ENCODE data around the gene GLI3.

DNA sequence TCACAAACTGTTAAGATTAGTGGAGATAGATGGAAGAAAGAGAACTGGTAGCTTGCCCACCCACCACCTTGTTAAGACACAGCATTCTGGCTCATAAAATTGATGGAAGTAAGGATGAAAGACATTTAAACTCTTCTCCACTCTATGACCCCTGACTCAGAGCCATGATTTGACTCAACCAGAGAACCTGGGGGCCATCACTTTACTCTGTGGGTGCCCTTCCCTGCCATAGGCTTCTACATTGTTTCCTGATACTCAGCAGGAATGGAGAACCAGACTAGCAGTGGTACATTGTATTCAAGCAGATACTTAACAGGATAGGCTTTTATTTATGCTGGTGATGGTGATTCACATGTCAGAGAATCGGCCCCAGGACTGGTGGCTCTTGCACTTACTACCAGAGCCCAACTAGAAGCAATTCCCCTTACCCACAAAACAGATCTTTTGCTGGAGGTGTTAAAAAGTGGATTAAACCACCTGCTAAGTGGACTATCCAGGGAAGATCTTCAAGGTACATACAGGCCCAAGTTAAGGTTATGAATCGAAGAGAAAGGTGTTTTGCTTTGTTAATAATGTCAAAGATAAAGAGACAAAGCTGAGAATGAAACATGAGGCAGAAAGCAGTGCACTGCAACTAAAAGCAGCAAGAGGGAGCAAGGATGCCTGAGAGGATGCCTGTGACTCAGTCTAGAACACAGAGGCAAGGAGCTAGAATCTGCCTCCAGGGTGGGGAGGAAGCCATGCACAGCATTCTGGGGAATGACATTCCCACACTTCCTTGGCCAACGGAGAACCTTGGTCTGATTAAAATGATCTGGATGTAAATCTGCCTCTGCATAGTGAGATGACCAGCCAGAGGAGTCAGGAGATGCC lies 36.0 kb upstream of the GLI3 start:
- TF ChIP-seq SUZ12 (IDR thresholded peaks at IDR 0.05) (no peak), ARNT (IDR thresholded peaks at IDR 0.05) (no peak), L3MBTL2 (conservative IDR thresholded peaks at IDR 0.05) (no peak), HDGF (IDR thresholded peaks at IDR 0.05; ENCODE audit: borderline replicate concordance) (no peak), CTBP1 (IDR thresholded peaks at IDR 0.05; ENCODE audit: borderline replicate concordance) (no peak), BHLHE40 (IDR thresholded peaks at IDR 0.05; ENCODE audit: borderline replicate concordance) (no peak), FOXA1 (IDR thresholded peaks at IDR 0.05) (no peak), ZNF384 (IDR thresholded peaks at IDR 0.05) (no peak), FOXM1 (IDR thresholded peaks at IDR 0.05; ENCODE audit: borderline replicate concordance) (no peak), SP1 (IDR thresholded peaks at IDR 0.05) (no peak), FOXK2 (IDR thresholded peaks at IDR 0.05) (no peak), LEF1 (IDR thresholded peaks at IDR 0.05; ENCODE audit: borderline replicate concordance) (no peak)
